ENCODE measurements around the gene CHD1. TPM values are rescaled to one million over a fixed set of nuclear protein-coding genes. Genes with fewer than 3 reads are reported as not detected.

The CHD1 gene
- total and polyA plus RNA-seq, 2 of the 13 experiments (the other 11 are each of a cell fraction or from before 2014, with no cell fraction given), result 22.8 to 55.9 TPM

DNA sequence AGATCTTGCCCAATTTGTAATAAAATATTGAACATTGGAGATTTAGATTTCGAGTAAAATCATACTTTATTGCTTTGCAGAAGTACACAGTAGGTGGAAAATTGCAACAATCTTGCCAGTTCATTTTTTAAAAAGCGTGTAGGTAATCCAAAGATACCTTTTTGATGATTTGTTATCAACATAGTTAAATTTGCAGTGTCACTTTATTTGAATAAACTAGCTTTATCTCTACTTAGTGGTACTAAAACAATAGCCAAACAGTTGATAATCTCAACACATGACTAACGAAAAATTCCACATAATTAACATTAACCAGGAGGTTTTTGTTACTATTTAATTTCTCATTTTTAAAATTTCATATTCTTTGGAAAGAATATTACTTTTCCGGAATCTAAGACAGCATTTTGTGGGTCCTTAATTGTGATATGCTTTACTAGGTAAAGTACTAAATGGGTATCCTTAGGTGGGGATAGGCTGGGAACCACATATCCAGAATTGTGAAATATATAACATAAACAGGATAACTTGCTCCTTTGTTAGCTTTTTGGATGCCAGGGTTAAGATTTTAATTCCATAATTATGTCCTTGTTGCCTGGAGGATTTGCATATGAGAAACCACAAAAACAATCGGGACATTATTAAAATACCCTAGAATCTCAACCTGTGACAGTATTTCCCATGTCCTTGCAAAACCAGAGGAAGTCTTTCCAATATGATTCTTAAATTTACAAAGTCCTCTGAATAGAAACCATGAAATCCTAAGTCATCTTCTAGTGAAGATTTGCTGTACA lies 2.4 kb upstream of the CHD1 start (continued):
- TF ChIP-seq, protein P1, sequence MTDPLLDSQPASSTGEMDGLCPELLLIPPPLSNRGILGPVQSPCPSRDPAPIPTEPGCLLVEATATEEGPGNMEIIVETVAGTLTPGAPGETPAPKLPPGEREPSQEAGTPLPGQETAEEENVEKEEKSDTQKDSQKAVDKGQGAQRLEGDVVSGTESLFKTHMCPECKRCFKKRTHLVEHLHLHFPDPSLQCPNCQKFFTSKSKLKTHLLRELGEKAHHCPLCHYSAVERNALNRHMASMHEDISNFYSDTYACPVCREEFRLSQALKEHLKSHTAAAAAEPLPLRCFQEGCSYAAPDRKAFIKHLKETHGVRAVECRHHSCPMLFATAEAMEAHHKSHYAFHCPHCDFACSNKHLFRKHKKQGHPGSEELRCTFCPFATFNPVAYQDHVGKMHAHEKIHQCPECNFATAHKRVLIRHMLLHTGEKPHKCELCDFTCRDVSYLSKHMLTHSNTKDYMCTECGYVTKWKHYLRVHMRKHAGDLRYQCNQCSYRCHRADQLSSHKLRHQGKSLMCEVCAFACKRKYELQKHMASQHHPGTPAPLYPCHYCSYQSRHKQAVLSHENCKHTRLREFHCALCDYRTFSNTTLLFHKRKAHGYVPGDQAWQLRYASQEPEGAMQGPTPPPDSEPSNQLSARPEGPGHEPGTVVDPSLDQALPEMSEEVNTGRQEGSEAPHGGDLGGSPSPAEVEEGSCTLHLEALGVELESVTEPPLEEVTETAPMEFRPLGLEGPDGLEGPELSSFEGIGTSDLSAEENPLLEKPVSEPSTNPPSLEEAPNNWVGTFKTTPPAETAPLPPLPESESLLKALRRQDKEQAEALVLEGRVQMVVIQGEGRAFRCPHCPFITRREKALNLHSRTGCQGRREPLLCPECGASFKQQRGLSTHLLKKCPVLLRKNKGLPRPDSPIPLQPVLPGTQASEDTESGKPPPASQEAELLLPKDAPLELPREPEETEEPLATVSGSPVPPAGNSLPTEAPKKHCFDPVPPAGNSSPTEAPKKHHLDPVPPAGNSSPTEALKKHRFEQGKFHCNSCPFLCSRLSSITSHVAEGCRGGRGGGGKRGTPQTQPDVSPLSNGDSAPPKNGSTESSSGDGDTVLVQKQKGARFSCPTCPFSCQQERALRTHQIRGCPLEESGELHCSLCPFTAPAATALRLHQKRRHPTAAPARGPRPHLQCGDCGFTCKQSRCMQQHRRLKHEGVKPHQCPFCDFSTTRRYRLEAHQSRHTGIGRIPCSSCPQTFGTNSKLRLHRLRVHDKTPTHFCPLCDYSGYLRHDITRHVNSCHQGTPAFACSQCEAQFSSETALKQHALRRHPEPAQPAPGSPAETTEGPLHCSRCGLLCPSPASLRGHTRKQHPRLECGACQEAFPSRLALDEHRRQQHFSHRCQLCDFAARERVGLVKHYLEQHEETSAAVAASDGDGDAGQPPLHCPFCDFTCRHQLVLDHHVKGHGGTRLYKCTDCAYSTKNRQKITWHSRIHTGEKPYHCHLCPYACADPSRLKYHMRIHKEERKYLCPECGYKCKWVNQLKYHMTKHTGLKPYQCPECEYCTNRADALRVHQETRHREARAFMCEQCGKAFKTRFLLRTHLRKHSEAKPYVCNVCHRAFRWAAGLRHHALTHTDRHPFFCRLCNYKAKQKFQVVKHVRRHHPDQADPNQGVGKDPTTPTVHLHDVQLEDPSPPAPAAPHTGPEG (CRISPR knock-in tag; IDR thresholded peaks at IDR 0.05), result no peak
- TF ChIP-seq HNRNPK (IDR thresholded peaks at IDR 0.05; ENCODE audit: low read depth, low read length, poor library complexity, severe bottlenecking), result no peak
- no peak for TF ChIP-seq ZNF264 (CRISPR knock-in tag; IDR thresholded peaks at IDR 0.05)
- no peak for TF ChIP-seq ZNF17 (CRISPR knock-in tag; IDR thresholded peaks at IDR 0.05)
- TF ChIP-seq CHD2 (IDR thresholded peaks at IDR 0.05; ENCODE audit: low read depth, low read length), result no peak
- no peak for TF ChIP-seq DMAP1 (CRISPR knock-in tag; IDR thresholded peaks at IDR 0.05)
- no peak for TF ChIP-seq LCORL (IDR thresholded peaks at IDR 0.05)
- no peak for TF ChIP-seq LCORL (CRISPR knock-in tag; IDR thresholded peaks at IDR 0.05)
- no peak for TF ChIP-seq ZNF3 (CRISPR knock-in tag; IDR thresholded peaks at IDR 0.05)
- no peak for TF ChIP-seq HCFC1 (IDR thresholded peaks at IDR 0.05; ENCODE audit: low read depth, low read length)

All from HepG2 (cell line).